ENCODE results near the gene SORL1. TPM values are rescaled to one million over a fixed set of nuclear protein-coding genes. Genes with fewer than 3 reads are reported as not detected.

The SORL1 gene
- polyA plus RNA-seq, 1 donor, result 31.0 TPM

DNA sequence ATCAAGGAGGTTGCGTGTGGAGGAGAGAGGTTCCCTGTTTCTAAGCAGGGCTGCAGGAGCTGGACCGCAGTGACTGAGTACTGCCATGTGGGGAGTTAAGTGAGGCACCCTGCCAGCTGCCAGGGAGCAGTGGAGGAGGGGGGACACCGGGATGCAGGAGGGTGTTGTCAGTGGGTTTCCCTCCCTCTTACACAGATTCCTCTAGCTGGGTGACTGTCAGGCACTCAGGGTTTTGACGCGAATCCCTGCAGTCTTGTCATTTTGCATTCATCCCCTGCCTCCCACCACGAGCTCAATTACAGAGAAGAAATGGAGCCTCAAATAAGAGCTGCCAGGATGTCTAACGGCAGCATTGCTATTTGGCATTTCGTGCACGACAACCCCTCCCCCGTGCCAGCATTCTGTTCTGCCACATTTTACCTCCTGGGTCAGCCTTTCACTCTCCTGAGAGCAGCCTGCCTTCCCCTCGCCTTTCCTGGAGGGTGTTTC lies 120.5 kb downstream of the SORL1 start:
- DNase-seq, result no peak
- Histone ChIP-seq H3K27me3 (ENCODE audit: control insufficient read depth, insufficient read depth, low read length) (no peaks in the 10 kb centered on the region), H3K9me3 (ENCODE audit: control insufficient read depth, low read depth, low read length) (no peaks in the 10 kb centered on the region), H3K36me3 (ENCODE audit: control insufficient read depth, insufficient read depth, low read length) (peaks cover 59% of the 10 kb centered on the region), H3K4me3 (ENCODE audit: low read length) (no peak overlapping the region), H3K4me1 (ENCODE audit: control insufficient read depth, insufficient read depth, low read length) (no peaks in the 10 kb centered on the region), H3K27ac (ENCODE audit: low read length) (no peak overlapping the region)
- WGBS (ENCODE audit: insufficient coverage, low lambda C conversion rate), result no CpG with 5 or more reads among the region's 11 CpGs

DNA sequence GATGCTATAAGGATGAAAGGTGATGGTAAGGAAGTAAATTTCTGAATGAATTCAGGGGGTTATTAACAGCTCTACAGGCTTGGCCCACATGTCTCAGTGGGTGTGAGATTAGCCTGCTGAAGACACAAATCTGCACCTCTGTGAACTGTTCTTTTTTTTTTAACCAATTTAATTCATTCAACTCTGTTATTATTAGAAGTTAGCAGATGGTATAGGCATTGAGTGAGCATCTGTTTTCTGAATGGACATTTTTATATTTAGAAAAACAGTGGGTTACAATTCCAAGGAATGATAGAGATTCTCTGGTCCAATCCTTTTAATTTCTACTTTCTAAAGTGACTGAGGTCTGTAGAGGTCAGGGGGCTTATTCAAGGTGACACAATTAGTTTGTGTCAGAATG lies 122.7 kb downstream of the SORL1 start:
- no peak overlapping the region for H3K27ac ChIP-seq (ENCODE audit: low read length)
- H3K36me3 ChIP-seq (ENCODE audit: control insufficient read depth, insufficient read depth, low read length), result peaks cover 64% of the 10 kb centered on the region
- H3K4me1 ChIP-seq (ENCODE audit: control insufficient read depth, insufficient read depth, low read length), result no peaks in the 10 kb centered on the region

DNA sequence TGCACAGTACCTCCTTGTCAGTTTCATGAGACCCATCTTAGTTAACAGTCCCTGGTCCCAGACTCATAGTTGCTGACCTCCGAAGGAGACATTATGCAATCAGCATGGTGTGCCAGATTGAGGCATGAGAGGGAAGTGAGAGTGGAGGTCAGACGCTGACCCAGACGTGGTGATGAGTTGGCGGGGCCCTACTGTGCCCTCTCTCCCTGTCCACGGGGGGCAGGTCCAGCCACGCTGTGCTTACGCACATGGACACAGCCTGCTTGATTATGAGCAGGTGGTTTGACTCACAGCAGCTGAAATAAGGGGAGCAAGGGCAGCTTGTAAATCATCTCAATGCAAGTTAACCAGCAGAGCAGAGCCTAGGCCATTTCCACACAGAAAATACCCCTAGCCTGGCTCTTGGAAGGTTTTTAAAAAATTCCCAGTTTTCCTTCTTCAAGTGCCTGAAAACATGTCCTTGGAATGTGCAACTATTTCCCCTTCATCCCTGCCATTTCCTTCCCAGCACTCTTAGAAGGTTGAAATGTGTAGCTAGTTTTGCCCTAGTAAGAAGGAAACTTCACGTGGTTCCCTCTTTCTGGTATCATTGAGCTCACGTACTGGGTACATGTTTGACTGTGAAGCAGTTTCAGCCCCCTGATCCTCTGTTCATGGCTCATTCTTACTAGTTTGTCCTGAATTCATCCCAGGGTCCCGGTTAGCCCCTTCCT lies 123.3 kb downstream of the SORL1 start:
- Histone ChIP-seq H3K4me3 (ENCODE audit: low read length) (no peak overlapping the region), H3K36me3 (ENCODE audit: control insufficient read depth, insufficient read depth, low read length) (peaks cover 58% of the 10 kb centered on the region), H3K9me3 (ENCODE audit: control insufficient read depth, low read depth, low read length) (no peaks in the 10 kb centered on the region), H3K4me1 (ENCODE audit: control insufficient read depth, insufficient read depth, low read length) (no peaks in the 10 kb centered on the region), H3K27me3 (ENCODE audit: control insufficient read depth, insufficient read depth, low read length) (no peaks in the 10 kb centered on the region), H3K27ac (ENCODE audit: low read length) (no peak overlapping the region)
- WGBS (ENCODE audit: insufficient coverage, low lambda C conversion rate), result 100% methylated on average over 1 of the region's 10 CpGs
- DNase-seq, result peak in 1 of 2 donors; percentile 40

More for the DNA sequence above, 122.7 kb downstream of the SORL1 start:
- no peaks in the 10 kb centered on the region for H3K27me3 ChIP-seq (ENCODE audit: control insufficient read depth, insufficient read depth, low read length)
- H3K9me3 ChIP-seq (ENCODE audit: control insufficient read depth, low read depth, low read length), result no peaks in the 10 kb centered on the region
- no peak for DNase-seq
- no peak overlapping the region for H3K4me3 ChIP-seq (ENCODE audit: low read length)

- H3K27me3 ChIP-seq (ENCODE audit: control insufficient read depth, insufficient read depth, low read length), result no peaks in the 10 kb centered on the region
- H3K27ac ChIP-seq (ENCODE audit: low read length), result no peak overlapping the region
- WGBS (ENCODE audit: insufficient coverage, low lambda C conversion rate), result no CpG with 5 or more reads among the region's 5 CpGs
- no peaks in the 10 kb centered on the region for H3K9me3 ChIP-seq (ENCODE audit: control insufficient read depth, low read depth, low read length)
- H3K4me3 ChIP-seq (ENCODE audit: low read length), result no peak overlapping the region
- peaks cover 57% of the 10 kb centered on the region for H3K36me3 ChIP-seq (ENCODE audit: control insufficient read depth, insufficient read depth, low read length)
- no peak for DNase-seq
- H3K4me1 ChIP-seq (ENCODE audit: control insufficient read depth, insufficient read depth, low read length), result no peaks in the 10 kb centered on the region
These were observed 123.8 kb downstream of the SORL1 start for GRCh38 chr11:121575963-121576290.

DNA sequence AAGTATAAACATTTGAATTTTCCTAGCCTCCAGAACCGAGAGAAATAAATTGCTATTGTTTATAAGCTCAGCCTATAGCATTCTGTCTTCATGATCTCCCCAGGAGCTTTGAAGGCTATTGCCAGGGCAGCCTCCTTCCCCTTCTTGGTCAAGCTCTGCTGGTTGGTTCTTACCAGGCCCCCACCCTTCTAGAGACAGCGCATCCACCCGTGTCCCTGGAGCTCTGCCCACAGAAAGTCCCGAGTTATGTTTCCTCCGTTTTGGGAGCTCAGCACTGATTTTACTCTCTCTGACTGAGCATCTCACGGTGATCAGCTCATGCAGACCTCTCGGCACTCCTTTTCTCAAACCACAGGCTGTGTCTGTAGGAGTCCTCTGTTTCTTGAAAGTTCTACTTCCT lies 124.4 kb downstream of the SORL1 start:
- WGBS (ENCODE audit: insufficient coverage, low lambda C conversion rate), result 93% methylated on average over 3 of the region's 7 CpGs
- peaks cover 54% of the 10 kb centered on the region for H3K36me3 ChIP-seq (ENCODE audit: control insufficient read depth, insufficient read depth, low read length)
- H3K27ac ChIP-seq (ENCODE audit: low read length), result no peak overlapping the region
- no peak overlapping the region for H3K4me3 ChIP-seq (ENCODE audit: low read length)
- no peaks in the 10 kb centered on the region for H3K4me1 ChIP-seq (ENCODE audit: control insufficient read depth, insufficient read depth, low read length)
- no peaks in the 10 kb centered on the region for H3K9me3 ChIP-seq (ENCODE audit: control insufficient read depth, low read depth, low read length)
- DNase-seq, result no peak
- H3K27me3 ChIP-seq (ENCODE audit: control insufficient read depth, insufficient read depth, low read length), result no peaks in the 10 kb centered on the region

- no peaks in the 10 kb centered on the region for H3K27me3 ChIP-seq (ENCODE audit: control insufficient read depth, insufficient read depth, low read length)
- no peak for DNase-seq
- H3K4me1 ChIP-seq (ENCODE audit: control insufficient read depth, insufficient read depth, low read length), result no peaks in the 10 kb centered on the region
- H3K4me3 ChIP-seq (ENCODE audit: low read length), result no peak overlapping the region
- WGBS (ENCODE audit: insufficient coverage, low lambda C conversion rate), result no CpG with 5 or more reads among the region's 16 CpGs
- H3K27ac ChIP-seq (ENCODE audit: low read length), result no peak overlapping the region
- peaks cover 50% of the 10 kb centered on the region for H3K36me3 ChIP-seq (ENCODE audit: control insufficient read depth, insufficient read depth, low read length)
- no peaks in the 10 kb centered on the region for H3K9me3 ChIP-seq (ENCODE audit: control insufficient read depth, low read depth, low read length)
These were observed 125.2 kb downstream of the SORL1 start for GRCh38 chr11:121577106-121577848.

DNA sequence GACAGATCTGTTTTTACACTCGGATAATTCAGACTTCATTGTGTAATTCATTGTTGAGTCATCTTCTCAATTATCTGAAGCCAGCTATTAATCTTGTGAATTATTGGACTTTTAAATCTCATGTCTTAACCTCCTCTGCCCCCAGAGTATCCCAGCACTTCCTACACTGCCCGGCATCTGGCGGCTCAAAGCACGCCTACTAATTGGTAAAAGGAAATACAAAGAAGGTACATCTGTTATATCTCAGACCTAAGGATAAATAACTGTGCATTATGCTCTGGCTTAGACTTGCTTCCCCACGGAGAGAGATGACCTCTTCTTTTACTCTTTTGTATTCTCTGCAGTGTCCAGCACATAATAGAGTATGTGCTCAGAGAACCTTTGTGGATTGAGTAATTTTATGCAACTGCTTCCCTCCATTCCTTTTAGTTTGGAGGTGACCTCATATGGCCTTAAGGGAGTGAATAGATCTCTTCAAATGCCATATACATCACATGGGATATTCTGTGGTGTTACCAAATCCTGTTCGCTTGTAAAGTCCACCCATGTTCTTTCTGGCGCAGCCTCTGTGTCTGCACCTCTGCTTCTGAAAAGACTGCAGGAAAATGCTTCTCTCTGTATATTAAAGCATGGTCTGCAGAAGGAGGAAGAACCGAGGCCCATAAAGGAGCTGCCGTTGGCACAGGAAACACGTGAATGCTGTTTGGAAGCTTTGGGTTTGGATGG lies 126.3 kb downstream of the SORL1 start:
- Histone ChIP-seq H3K36me3 (ENCODE audit: control insufficient read depth, insufficient read depth, low read length) (peaks cover 56% of the 10 kb centered on the region), H3K9me3 (ENCODE audit: control insufficient read depth, low read depth, low read length) (no peaks in the 10 kb centered on the region), H3K4me1 (ENCODE audit: control insufficient read depth, insufficient read depth, low read length) (no peaks in the 10 kb centered on the region), H3K4me3 (ENCODE audit: low read length) (no peak overlapping the region), H3K27ac (ENCODE audit: low read length) (no peak overlapping the region), H3K27me3 (ENCODE audit: control insufficient read depth, insufficient read depth, low read length) (no peaks in the 10 kb centered on the region)
- WGBS (ENCODE audit: insufficient coverage, low lambda C conversion rate), result 80% methylated on average over 2 of the region's 10 CpGs
- no peak for DNase-seq

DNA sequence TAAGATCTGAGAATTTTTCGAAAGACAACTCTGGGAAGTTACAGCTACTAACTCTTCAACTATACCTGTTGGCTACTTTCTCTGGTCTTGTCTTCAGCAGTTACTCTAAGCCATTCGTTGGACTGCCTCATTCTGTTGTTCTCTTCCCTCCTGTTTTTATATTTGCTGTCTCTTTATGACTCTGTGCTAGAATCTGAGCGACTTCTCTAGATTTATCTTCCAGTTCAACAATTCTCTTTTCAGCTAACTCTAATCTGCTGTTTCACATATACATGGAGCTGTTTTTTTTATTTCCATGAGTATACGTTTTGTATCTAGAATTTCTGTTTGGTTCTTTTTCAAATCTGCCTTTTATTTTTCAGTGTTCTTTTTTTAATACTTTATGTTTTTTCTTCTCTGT lies 128.0 kb downstream of the SORL1 start:
- peaks cover 11% of the 10 kb centered on the region for H3K4me1 ChIP-seq (ENCODE audit: control insufficient read depth, insufficient read depth, low read length)
- H3K4me3 ChIP-seq (ENCODE audit: low read length), result no peak overlapping the region
- peaks cover 50% of the 10 kb centered on the region for H3K36me3 ChIP-seq (ENCODE audit: control insufficient read depth, insufficient read depth, low read length)
- H3K27me3 ChIP-seq (ENCODE audit: control insufficient read depth, insufficient read depth, low read length), result no peaks in the 10 kb centered on the region
- H3K27ac ChIP-seq (ENCODE audit: low read length), result no peak overlapping the region
- no peaks in the 10 kb centered on the region for H3K9me3 ChIP-seq (ENCODE audit: control insufficient read depth, low read depth, low read length)
- WGBS (ENCODE audit: insufficient coverage, low lambda C conversion rate), result 100% methylated on average over 2 of the region's 4 CpGs
- no peak for DNase-seq

DNA sequence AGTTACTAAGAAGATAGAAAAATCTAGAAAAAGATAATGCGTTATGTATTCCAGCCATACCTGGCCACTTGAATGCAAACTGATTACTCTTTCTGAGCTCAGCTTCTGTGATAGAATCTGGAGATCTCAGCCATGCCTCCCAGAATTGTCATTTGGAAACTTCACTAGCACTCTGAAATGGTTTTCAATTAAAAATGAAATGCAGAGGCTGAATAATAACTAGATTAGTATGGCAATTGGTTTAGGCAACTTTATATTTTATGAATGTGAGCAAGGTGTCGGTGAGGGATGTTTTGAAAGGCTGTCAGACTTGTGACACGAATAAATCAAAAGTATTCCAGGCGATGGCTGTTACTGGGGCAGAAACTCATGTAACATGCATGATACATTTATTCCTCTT lies 129.5 kb downstream of the SORL1 start:
- peaks cover 23% of the 10 kb centered on the region for H3K4me1 ChIP-seq (ENCODE audit: control insufficient read depth, insufficient read depth, low read length)
- 100% methylated on average over 2 of the region's 4 CpGs for WGBS (ENCODE audit: insufficient coverage, low lambda C conversion rate)
- H3K9me3 ChIP-seq (ENCODE audit: control insufficient read depth, low read depth, low read length), result no peaks in the 10 kb centered on the region
- H3K27ac ChIP-seq (ENCODE audit: low read length), result no peak overlapping the region
- peaks cover 38% of the 10 kb centered on the region for H3K36me3 ChIP-seq (ENCODE audit: control insufficient read depth, insufficient read depth, low read length)
- no peaks in the 10 kb centered on the region for H3K27me3 ChIP-seq (ENCODE audit: control insufficient read depth, insufficient read depth, low read length)
- no peak for DNase-seq
- no peak overlapping the region for H3K4me3 ChIP-seq (ENCODE audit: low read length)

GRCh38 chr11:121582296-121582695 lies 130.2 kb downstream of the SORL1 start:
- Histone ChIP-seq H3K27me3 (ENCODE audit: control insufficient read depth, insufficient read depth, low read length) (no peaks in the 10 kb centered on the region), H3K36me3 (ENCODE audit: control insufficient read depth, insufficient read depth, low read length) (peaks cover 31% of the 10 kb centered on the region), H3K9me3 (ENCODE audit: control insufficient read depth, low read depth, low read length) (no peaks in the 10 kb centered on the region), H3K4me3 (ENCODE audit: low read length) (no peak overlapping the region), H3K27ac (ENCODE audit: low read length) (no peak overlapping the region), H3K4me1 (ENCODE audit: control insufficient read depth, insufficient read depth, low read length) (peaks cover 24% of the 10 kb centered on the region)
- WGBS (ENCODE audit: insufficient coverage, low lambda C conversion rate), result no CpG with 5 or more reads among the region's 4 CpGs
- no peak for DNase-seq

Measured in large intestine (tissue), 3 donors.